Mucosa of descending colon (tissue), 3 donors: ENCODE measurements around the gene AOPEP. TPM values are rescaled to one million over a fixed set of nuclear protein-coding genes. Genes with fewer than 3 reads are reported as not detected.
A peak's percentile ranks its signal among the peaks of the same experiment; 100 is the strongest.
"Not testable (repeated sequence)": the region's sequence is repeated elsewhere in the genome, so short reads cannot be mapped to it uniquely, and the experiment has no call there.

Experiments
- ATAC-seq: fragments of 200-7000 bp; cut with Tn5 transposase; one replicate; pipeline ENCODE4 v1.9.1; 2020; ENCODE audit warnings: mild to moderate bottlenecking, moderate library complexity
- DNase-seq, 3 donors: peaks; one replicate each; pipeline ENCODE4 v3.0.0-alpha.2; 2020
- H3K36me3 ChIP-seq: fragments of 200-600 bp; one replicate; pipeline ENCODE4 v1.8.0; 2021; ENCODE audit warnings: low read depth, mild to moderate bottlenecking
- H3K4me1 ChIP-seq: fragments of 200-600 bp; one replicate; pipeline ENCODE4 v1.8.0; 2021; ENCODE audit warnings: low read depth, mild to moderate bottlenecking
- H3K4me3 ChIP-seq: fragments of 200-600 bp; one replicate; pipeline ENCODE4 v1.8.0; 2021; ENCODE audit warnings: mild to moderate bottlenecking
- H3K9me3 ChIP-seq: fragments of 200-600 bp; one replicate; pipeline ENCODE4 v1.8.0; 2021; ENCODE audit warnings: mild to moderate bottlenecking
- intact Hi-C, 2 donors: fragments of 100-400 bp; cut with DNase I in 1 of 2; cut with micrococcal nuclease in 1 of 2; formaldehyde crosslinking; loops; one replicate each; pipeline versions ENCODE4 v1.11.0 to v1.11.1; 2022; cut with DNase I, micrococcal nuclease
- total RNA-seq, 3 donors: library from RNA; stranded (reverse); fragmentation: NEBNext Ultra II Directional in 2 of 3; extraction: Animal tissue kit (Norgen Biotek cat#: 25700) in 2 of 3; gene quantifications; one replicate each; pipeline versions ENCODE4 v1.2.1 to v1.2.4, GENCODE V29; 2021 to 2023
- TF ChIP-seq, protein P1 (sequence below): fragments of 200-600 bp; IDR thresholded peaks from one replicate; pipeline ENCODE4 v1.8.0; 2022; ENCODE audit warnings: antibody characterized with exemption, mild to moderate bottlenecking
- donor health status: DM: no; HTN: no; CAD: no; lungs with moderate emphysema.
- donor health status: DM: no; HTN: no; CAD: no.
- donor health status: DM: no; HTN: yes; CAD: no.

Gene AOPEP
- total RNA-seq, 3 donors from 2014 or later: 47.5 to 102 (median 57.8) TPM

- Histone ChIP-seq H3K4me1 (peaks cover 18% of the 10 kb centered on the region), H3K9me3 (no peaks in the 10 kb centered on the region), H3K36me3 (no peaks in the 10 kb centered on the region), H3K4me3 (no peak overlapping the region)
- TF ChIP-seq, protein P1, sequence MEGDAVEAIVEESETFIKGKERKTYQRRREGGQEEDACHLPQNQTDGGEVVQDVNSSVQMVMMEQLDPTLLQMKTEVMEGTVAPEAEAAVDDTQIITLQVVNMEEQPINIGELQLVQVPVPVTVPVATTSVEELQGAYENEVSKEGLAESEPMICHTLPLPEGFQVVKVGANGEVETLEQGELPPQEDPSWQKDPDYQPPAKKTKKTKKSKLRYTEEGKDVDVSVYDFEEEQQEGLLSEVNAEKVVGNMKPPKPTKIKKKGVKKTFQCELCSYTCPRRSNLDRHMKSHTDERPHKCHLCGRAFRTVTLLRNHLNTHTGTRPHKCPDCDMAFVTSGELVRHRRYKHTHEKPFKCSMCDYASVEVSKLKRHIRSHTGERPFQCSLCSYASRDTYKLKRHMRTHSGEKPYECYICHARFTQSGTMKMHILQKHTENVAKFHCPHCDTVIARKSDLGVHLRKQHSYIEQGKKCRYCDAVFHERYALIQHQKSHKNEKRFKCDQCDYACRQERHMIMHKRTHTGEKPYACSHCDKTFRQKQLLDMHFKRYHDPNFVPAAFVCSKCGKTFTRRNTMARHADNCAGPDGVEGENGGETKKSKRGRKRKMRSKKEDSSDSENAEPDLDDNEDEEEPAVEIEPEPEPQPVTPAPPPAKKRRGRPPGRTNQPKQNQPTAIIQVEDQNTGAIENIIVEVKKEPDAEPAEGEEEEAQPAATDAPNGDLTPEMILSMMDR: no peak
- DNase-seq (no peak), ATAC-seq (peak; percentile 4)
- intact Hi-C loops: no loop called here
Observed at GRCh38 chr9:94870793-94871558, 144.5 kb downstream of the AOPEP start.

DNA sequence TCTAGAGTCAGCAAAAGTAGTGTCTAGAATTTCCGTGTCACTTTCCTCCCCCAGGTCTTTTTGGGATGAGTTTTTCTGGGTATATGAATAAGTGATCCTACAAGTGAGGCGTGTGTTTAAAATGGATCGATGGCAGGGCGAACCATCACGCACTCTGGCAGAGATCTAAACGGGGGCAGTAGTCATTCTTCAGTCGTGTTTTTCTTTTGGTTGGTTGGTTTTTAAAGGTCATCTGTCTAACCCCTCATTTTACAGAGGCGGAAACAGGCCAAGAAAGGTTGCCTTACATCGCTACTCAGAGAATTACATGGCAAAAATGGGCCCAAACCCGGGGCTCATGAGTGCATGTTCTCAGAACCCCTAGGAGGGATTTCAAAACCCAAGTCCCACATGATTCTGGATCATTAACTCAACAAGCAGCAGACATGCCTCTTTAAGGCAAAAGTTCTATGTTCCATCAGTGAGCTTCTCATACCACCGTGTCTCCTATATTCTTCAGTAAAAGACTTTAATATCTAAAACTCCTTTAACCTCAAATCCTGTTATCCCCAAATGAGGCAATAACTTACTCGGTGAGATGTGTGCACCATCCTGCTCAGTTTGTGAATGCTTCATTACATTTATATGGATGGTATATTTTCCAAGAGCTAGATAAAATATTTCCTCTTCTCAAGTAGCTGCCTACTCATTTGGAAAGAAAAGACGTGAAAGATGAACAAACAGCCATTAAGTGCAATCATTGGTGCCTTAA is 145.8 kb downstream of the AOPEP start:
- Histone ChIP-seq H3K36me3 (no peaks in the 10 kb centered on the region), H3K4me1 (peaks cover 7% of the 10 kb centered on the region), H3K9me3 (no peaks in the 10 kb centered on the region), H3K4me3 (no peak overlapping the region)
- TF ChIP-seq, protein P1: no peak
- ATAC-seq: no peak
- intact Hi-C loops: no loop called here
- DNase-seq: no peak

- Histone ChIP-seq H3K4me1 (peaks cover 4% of the 10 kb centered on the region), H3K4me3 (no peak overlapping the region), H3K9me3 (no peaks in the 10 kb centered on the region), H3K36me3 (no peaks in the 10 kb centered on the region)
- intact Hi-C loops: no loop called here
- ATAC-seq: peak; percentile 66
- no peak for DNase-seq
- TF ChIP-seq, protein P1: no peak
Observed at GRCh38 chr9:94872891-94873511, 146.5 kb downstream of the AOPEP start.

- H3K36me3 ChIP-seq: no peaks in the 10 kb centered on the region
- DNase-seq (no peak), ATAC-seq (no peak)
- TF ChIP-seq, protein P1: no peak
- intact Hi-C loops: no loop called here
- H3K9me3 ChIP-seq: no peaks in the 10 kb centered on the region
- no peak overlapping the region for H3K4me3 ChIP-seq
- H3K4me1 ChIP-seq: no peaks in the 10 kb centered on the region
Observed at GRCh38 chr9:94874316-94874715, 147.8 kb downstream of the AOPEP start.

- ATAC-seq (peak; percentile 94), DNase-seq (peak in 1 of 3 donors; percentile 41)
- Histone ChIP-seq H3K4me1 (no peaks in the 10 kb centered on the region), H3K4me3 (no peak overlapping the region), H3K9me3 (no peaks in the 10 kb centered on the region), H3K36me3 (no peaks in the 10 kb centered on the region)
- intact Hi-C loops: no loop called here
- TF ChIP-seq, protein P1: no peak
Observed at GRCh38 chr9:94875300-94876020, 149.0 kb downstream of the AOPEP start.

DNA sequence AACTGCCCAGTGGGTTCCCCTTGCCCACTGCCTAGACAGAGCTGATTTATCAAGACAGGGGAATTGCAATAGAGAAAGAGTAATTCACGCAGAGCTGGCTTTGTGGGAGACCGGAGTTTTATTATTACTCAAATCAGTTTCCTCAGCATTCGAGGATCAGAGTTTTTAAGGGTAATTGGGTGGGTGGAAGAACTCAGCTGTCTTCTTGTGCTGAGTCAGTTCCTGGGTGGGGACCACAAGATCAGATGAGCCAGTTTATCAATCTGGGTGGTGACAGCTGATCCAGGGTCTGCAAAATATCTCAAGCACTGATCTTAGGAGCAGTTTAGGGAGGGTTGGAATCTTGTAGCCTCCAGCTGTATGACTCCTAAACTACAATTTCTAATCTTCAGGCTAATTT is 152.3 kb downstream of the AOPEP start:
- intact Hi-C loops, H3K36me3 ChIP-seq: not testable (repeated sequence)

More for the DNA sequence above, 152.3 kb downstream of the AOPEP start:
- H3K9me3 ChIP-seq, H3K4me3 ChIP-seq, ATAC-seq, DNase-seq, H3K4me1 ChIP-seq: not testable (repeated sequence)
